Measurements from ENCODE around the gene UTP18.
"Not testable (repeated sequence)": the region's sequence is repeated elsewhere in the genome, so short reads cannot be mapped to it uniquely, and the experiment has no call there.

The UTP18 gene

GRCh38 chr17:51258756-51259563, 1.4 kb upstream of the UTP18 start:
- DNase-seq (ENCODE audit: low read depth) = no peak
- TF ChIP-seq CTCF (IDR thresholded peaks at IDR 0.05; ENCODE audit: insufficient read depth, low read depth, low read length, missing control alignments) = no peak
- peak overlapping the region; percentile 78 for H3K4me3 ChIP-seq (ENCODE audit: low read length)

- peak; percentile 96 for DNase-seq (ENCODE audit: low read depth)
- peak within 1 kb of the TSS; percentile 78 for H3K4me3 ChIP-seq (ENCODE audit: low read length)
- TF ChIP-seq CTCF (IDR thresholded peaks at IDR 0.05; ENCODE audit: insufficient read depth, low read depth, low read length, missing control alignments) = no peak
Measured at GRCh38 chr17:51259564-51260236, 646 bp upstream of the UTP18 start, which contains the start of gene MBTD1. Gene MBTD1, minus strand, starts transcription at chr17:51260049. Its CDS starts 34,888 bp downstream, at chr17:51225161.

GRCh38 chr17:51261024-51261963, 948 bp downstream of the UTP18 start:
- peak overlapping the region; percentile 78 for H3K4me3 ChIP-seq (ENCODE audit: low read length)
- no peak for DNase-seq (ENCODE audit: low read depth)
- TF ChIP-seq CTCF (IDR thresholded peaks at IDR 0.05; ENCODE audit: insufficient read depth, low read depth, low read length, missing control alignments) = no peak

- peak; percentile 63 for DNase-seq (ENCODE audit: low read depth)
- H3K4me3 ChIP-seq (ENCODE audit: low read length) = no peak overlapping the region
Measured at GRCh38 chr17:51263006-51263405, 2.7 kb downstream of the UTP18 start.

DNA sequence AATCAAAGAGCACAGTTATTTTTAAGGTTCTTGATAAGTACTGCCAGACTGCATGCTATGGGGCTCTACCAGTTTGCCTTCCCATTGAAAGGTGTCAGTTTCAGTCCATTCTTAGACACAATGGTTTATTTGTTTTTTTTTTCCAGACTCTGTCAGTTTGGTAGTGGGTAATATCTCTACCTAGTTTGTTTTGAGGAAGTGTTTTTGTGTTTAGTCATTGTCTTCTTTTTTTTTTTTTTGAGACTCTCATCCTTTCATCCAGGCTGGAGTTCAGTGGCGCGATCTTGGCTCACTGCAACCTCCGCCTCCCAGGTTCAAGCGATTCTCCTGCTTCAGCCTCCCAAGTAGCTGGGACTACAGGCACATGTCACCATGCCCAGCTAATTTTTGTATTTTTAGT, 4.1 kb downstream of the UTP18 start:
- not testable (repeated sequence) for DNase-seq (ENCODE audit: low read depth)

More at GRCh38 chr17:51263006-51263405, 2.7 kb downstream of the UTP18 start:
- TF ChIP-seq CTCF (IDR thresholded peaks at IDR 0.05; ENCODE audit: insufficient read depth, low read depth, low read length, missing control alignments) = no peak

DNA sequence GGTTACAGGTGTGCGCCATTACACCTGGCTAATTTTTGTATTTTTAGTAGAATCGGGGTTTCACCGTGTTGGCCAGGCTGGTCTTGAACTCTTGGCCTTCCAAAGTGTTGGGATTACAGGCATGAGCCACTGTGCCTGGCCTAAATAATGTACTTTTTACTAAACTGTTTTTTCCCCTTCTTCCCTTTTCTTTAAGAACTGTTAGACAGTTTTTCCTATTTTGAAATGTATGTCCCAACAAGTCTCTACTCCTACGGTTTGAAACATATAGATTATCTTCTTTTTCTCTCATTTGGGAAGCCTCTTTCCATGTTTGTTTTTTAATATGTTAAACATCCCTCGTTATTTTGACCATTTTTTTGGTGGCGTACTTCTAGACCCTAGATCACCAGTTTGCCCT, 9.6 kb downstream of the UTP18 start:
- TF ChIP-seq CTCF (IDR thresholded peaks at IDR 0.05; ENCODE audit: insufficient read depth, low read depth, low read length, missing control alignments) = no peak
- no peak for DNase-seq (ENCODE audit: low read depth)
- no peak overlapping the region for H3K4me3 ChIP-seq (ENCODE audit: low read length)

More for the DNA sequence above, 4.1 kb downstream of the UTP18 start:
- not testable (repeated sequence) for H3K4me3 ChIP-seq (ENCODE audit: low read length)

GRCh38 chr17:51270636-51271035, 10.3 kb downstream of the UTP18 start:
- DNase-seq (ENCODE audit: low read depth) = no peak
- TF ChIP-seq CTCF (IDR thresholded peaks at IDR 0.05; ENCODE audit: insufficient read depth, low read depth, low read length, missing control alignments) = no peak
- H3K4me3 ChIP-seq (ENCODE audit: low read length) = no peak overlapping the region

Data from epithelial cell of esophagus (primary cell).